Measurements from ENCODE around the gene ELOVL7. TPM values are rescaled to one million over a fixed set of nuclear protein-coding genes. Genes with fewer than 3 reads are reported as not detected.

ELOVL7 gene
- total RNA-seq, 1 experiment from 2014 or later: 2.9 TPM

GRCh38 chr5:60851626-60852025 is 7.6 kb upstream of the ELOVL7 start:
- CTCF ChIA-PET: no interaction called here

GRCh38 chr5:60846298-60846697 is 2.2 kb upstream of the ELOVL7 start:
- no peaks in the 10 kb centered on the region for H3K9me3 ChIP-seq (ENCODE audit: control insufficient read depth, insufficient read depth, low read depth, low read length)
- DNase-seq (ENCODE audit: low read depth, low spot score) (no peak), ATAC-seq (no peak)
- ChIA-PET CTCF (no interaction called here), POLR2A (no interaction called here)
- BruUV-seq (replicated peaks): no TSS peak
- in situ Hi-C loops (cut with HindIII; ENCODE audit: low pct_unique_long_range_greater_than_20kb, low sequenced_read_pairs) (no loop called here), intact Hi-C loops (cut with micrococcal nuclease; ENCODE audit: unreplicated experiment) (no loop called here)
- no peak overlapping the region for H3K4me3 ChIP-seq (ENCODE audit: low read depth in 2 of 2, low read length in 2 of 2)
- peaks cover 25% of the 10 kb centered on the region for H3K27me3 ChIP-seq (ENCODE audit: control insufficient read depth, insufficient read depth, low read length)
- no peaks in the 10 kb centered on the region for H3K4me1 ChIP-seq (ENCODE audit: control insufficient read depth, insufficient read depth, low read length)
- H3K27ac ChIP-seq (ENCODE audit: low read length): no peak overlapping the region
- TF ChIP-seq SIN3A (IDR thresholded peaks at IDR 0.05; ENCODE audit: borderline replicate concordance, insufficient read depth, low read depth, low read length): no peak
- TF ChIP-seq TCF7L2 (IDR thresholded peaks at IDR 0.05; ENCODE audit: low read depth, low read length): no peak
- no peak for TF ChIP-seq POLR2AphosphoS5 (IDR thresholded peaks at IDR 0.05; ENCODE audit: low read depth, low read length)
- TF ChIP-seq CTCF (IDR thresholded peaks at IDR 0.05): no peak
- H3K36me3 ChIP-seq (ENCODE audit: control insufficient read depth, insufficient read depth, low read length): no peaks in the 10 kb centered on the region

More at GRCh38 chr5:60851626-60852025, 7.6 kb upstream of the ELOVL7 start:
- Histone ChIP-seq H3K27me3 (ENCODE audit: control insufficient read depth, insufficient read depth, low read length) (peaks cover 2% of the 10 kb centered on the region; the same call in 1 of the 2 replicates), H3K36me3 (ENCODE audit: control insufficient read depth, insufficient read depth, low read length) (no peaks in the 10 kb centered on the region; the same call in 1 of the 2 replicates), H3K9me3 (ENCODE audit: control insufficient read depth, insufficient read depth, low read depth, low read length) (no peaks in the 10 kb centered on the region), H3K4me3 (ENCODE audit: low read depth in 2 of 2, low read length in 2 of 2) (no peak overlapping the region), H3K27ac (ENCODE audit: low read length) (no peak overlapping the region), H3K4me1 (ENCODE audit: control insufficient read depth, insufficient read depth, low read length) (no peaks in the 10 kb centered on the region)
- no peak for DNase-seq (ENCODE audit: low read depth, low spot score)
- ATAC-seq: no peak
- intact Hi-C loops (cut with micrococcal nuclease; ENCODE audit: unreplicated experiment): no loop called here
- no TSS peak for BruUV-seq (replicated peaks)
- POLR2A ChIA-PET: no interaction called here
- TF ChIP-seq CTCF (IDR thresholded peaks at IDR 0.05) (no peak), TCF7L2 (IDR thresholded peaks at IDR 0.05; ENCODE audit: low read depth, low read length) (no peak), POLR2AphosphoS5 (IDR thresholded peaks at IDR 0.05; ENCODE audit: low read depth, low read length) (no peak), REST (IDR thresholded peaks at IDR 0.05; ENCODE audit: insufficient read depth in 1 of 2, low read depth in 2 of 2, low read length in 1 of 2) (no peak), SIN3A (IDR thresholded peaks at IDR 0.05; ENCODE audit: borderline replicate concordance, insufficient read depth, low read depth, low read length) (no peak)
- in situ Hi-C loops (cut with HindIII; ENCODE audit: low pct_unique_long_range_greater_than_20kb, low sequenced_read_pairs): no loop called here
